Measurements from ENCODE around the gene BCAS2. TPM values are rescaled to one million over a fixed set of nuclear protein-coding genes. Genes with fewer than 3 reads are reported as not detected.

Gene BCAS2
- total and polyA plus RNA-seq, 4 donors = 54.4 to 77.3 (median 60.2) TPM

DNA sequence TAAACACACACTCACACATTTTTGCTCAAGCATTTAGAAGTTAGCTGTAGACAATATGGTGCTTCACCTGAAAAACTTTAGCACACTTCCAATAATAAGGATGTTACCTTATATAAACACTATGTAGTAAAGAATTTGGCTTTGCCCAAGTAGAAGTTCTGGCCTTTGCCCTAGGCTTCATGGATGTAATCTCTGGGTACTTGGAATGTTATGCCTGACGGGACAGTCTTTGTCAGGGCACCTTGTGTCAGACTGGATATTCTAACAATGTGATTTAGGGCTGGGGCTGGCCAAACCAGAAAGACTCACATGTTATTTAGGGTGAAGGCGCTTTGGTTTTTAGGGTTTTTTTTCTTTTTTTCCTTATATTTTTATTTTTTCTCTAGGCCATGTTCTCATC lies 35.6 kb downstream of the BCAS2 start:
- H3K36me3 ChIP-seq (ENCODE audit: control insufficient read depth, insufficient read depth, low read length) = no peaks in the 10 kb centered on the region
- H3K4me1 ChIP-seq (ENCODE audit: control insufficient read depth, insufficient read depth, low read length) = no peaks in the 10 kb centered on the region
- DNase-seq (ENCODE audit: low read depth in 4 of 6, low spot score in 6 of 6) = no peak

DNA sequence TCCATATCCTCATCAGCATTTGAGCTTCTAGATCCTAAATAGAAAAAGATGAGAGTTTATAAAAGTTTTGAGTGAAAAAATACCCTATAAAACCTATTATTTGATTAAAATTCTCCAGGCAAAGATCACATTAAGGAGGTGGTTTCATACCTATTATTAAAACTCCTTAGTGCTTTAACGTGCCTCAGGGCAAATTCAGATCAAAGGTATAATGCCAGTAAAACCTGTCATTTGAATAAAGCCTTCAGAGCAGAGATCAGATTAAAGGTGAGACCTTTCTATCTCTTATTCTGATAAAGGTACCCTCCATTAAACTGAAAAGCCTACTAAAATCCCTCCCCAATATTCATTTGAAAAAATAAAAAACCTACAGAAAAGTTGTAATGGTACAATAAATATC lies 36.1 kb downstream of the BCAS2 start:
- Histone ChIP-seq H3K36me3 (ENCODE audit: control insufficient read depth, insufficient read depth, low read length) (no peaks in the 10 kb centered on the region), H3K27ac (ENCODE audit: low read depth, low read length) (no peak overlapping the region), H3K4me1 (ENCODE audit: control insufficient read depth, insufficient read depth, low read length) (no peaks in the 10 kb centered on the region), H3K4me3 (ENCODE audit: low read depth, low read length) (no peak overlapping the region), H3K9me3 (ENCODE audit: control insufficient read depth, insufficient read depth, low read length) (no peaks in the 10 kb centered on the region), H3K27me3 (ENCODE audit: control insufficient read depth, insufficient read depth, low read length) (no peaks in the 10 kb centered on the region)
- no CpG with 5 or more reads among the region's 1 CpG for WGBS (ENCODE audit: insufficient coverage)
- no peak for DNase-seq (ENCODE audit: low read depth in 4 of 6, low spot score in 6 of 6)

More for the DNA sequence above, 35.6 kb downstream of the BCAS2 start:
- 100% methylated on average over 1 of the region's 2 CpGs for WGBS (ENCODE audit: insufficient coverage)
- H3K27ac ChIP-seq (ENCODE audit: low read depth, low read length) = no peak overlapping the region
- H3K4me3 ChIP-seq (ENCODE audit: low read depth, low read length) = no peak overlapping the region
- H3K27me3 ChIP-seq (ENCODE audit: control insufficient read depth, insufficient read depth, low read length) = no peaks in the 10 kb centered on the region
- H3K9me3 ChIP-seq (ENCODE audit: control insufficient read depth, insufficient read depth, low read length) = no peaks in the 10 kb centered on the region

DNA sequence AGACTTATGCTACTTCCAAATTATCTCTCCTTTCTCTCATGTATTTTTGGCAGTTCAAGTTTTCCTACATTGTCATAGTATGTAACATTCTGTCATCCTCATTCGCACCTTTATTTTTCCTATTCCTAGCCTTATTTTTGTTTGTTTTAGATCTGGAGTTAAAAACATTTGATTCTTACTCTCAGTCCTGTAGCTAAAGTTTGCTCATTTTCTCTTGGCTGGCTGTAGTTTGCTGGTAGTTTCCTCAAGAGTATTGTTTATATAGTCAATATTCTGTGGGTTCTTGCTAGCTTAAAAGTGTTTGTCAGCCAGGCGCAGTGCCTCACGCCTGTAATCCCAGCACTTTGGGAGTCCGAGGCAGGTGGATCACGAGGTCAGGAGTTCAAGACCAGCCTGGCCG lies 40.6 kb downstream of the BCAS2 start:
- H3K9me3 ChIP-seq (ENCODE audit: control insufficient read depth, insufficient read depth, low read length) = no peaks in the 10 kb centered on the region
- no peaks in the 10 kb centered on the region for H3K36me3 ChIP-seq (ENCODE audit: control insufficient read depth, insufficient read depth, low read length)
- no peak overlapping the region for H3K27ac ChIP-seq (ENCODE audit: low read depth, low read length)
- H3K4me1 ChIP-seq (ENCODE audit: control insufficient read depth, insufficient read depth, low read length) = no peaks in the 10 kb centered on the region
- H3K27me3 ChIP-seq (ENCODE audit: control insufficient read depth, insufficient read depth, low read length) = no peaks in the 10 kb centered on the region
- WGBS (ENCODE audit: insufficient coverage) = 0% methylated on average over 1 of the region's 6 CpGs
- H3K4me3 ChIP-seq (ENCODE audit: low read depth, low read length) = no peak overlapping the region
- no peak for DNase-seq (ENCODE audit: low read depth in 4 of 6, low spot score in 6 of 6)

DNA sequence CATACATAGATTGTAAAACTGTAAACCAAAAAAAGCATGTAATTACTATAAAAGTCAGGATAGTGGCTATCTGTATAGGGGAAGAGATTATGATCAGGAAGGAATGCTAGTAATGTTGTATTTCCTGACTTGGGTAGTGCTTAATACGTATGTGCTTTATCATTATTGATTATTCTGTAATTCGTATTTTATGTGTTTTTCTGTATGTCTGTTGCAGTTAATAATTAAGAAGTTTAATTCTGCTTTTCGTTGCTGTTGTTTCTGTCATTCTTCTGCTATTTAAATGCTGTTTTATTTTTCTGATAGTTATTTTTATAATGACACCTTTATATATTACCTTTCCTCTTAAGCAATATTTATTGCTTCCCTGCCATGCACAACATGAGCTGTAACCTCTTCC lies 41.1 kb downstream of the BCAS2 start:
- Histone ChIP-seq H3K27ac (ENCODE audit: low read depth, low read length) (no peak overlapping the region), H3K9me3 (ENCODE audit: control insufficient read depth, insufficient read depth, low read length) (no peaks in the 10 kb centered on the region), H3K4me1 (ENCODE audit: control insufficient read depth, insufficient read depth, low read length) (no peaks in the 10 kb centered on the region), H3K36me3 (ENCODE audit: control insufficient read depth, insufficient read depth, low read length) (no peaks in the 10 kb centered on the region), H3K27me3 (ENCODE audit: control insufficient read depth, insufficient read depth, low read length) (no peaks in the 10 kb centered on the region), H3K4me3 (ENCODE audit: low read depth, low read length) (no peak overlapping the region)
- no peak for DNase-seq (ENCODE audit: low read depth in 4 of 6, low spot score in 6 of 6)
- WGBS (ENCODE audit: insufficient coverage) = 40% methylated on average over 1 of the region's 3 CpGs

DNA sequence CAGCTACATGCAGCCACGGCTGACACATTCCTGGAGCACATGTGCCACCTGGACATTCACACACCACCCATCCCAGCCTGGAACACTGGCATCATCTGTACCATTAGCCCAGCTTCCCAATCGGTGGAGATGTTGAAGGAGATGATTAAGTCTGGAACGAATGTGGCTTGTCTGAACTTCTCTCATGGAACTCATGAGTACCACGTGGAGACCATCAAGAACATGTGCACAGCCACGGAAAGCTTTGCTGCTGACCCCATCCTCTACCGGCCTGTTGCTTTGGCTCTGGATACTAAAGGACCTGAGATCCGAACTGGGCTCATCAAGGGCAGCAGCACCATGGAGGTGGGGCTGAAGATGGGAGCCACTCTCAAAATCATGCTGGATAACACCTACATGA lies 45.4 kb downstream of the BCAS2 start:
- WGBS (ENCODE audit: insufficient coverage) = 98% methylated on average over 5 of the region's 7 CpGs
- no peak overlapping the region for H3K27ac ChIP-seq (ENCODE audit: low read depth, low read length)
- no peaks in the 10 kb centered on the region for H3K27me3 ChIP-seq (ENCODE audit: control insufficient read depth, insufficient read depth, low read length)
- H3K9me3 ChIP-seq (ENCODE audit: control insufficient read depth, insufficient read depth, low read length) = no peaks in the 10 kb centered on the region
- H3K4me1 ChIP-seq (ENCODE audit: control insufficient read depth, insufficient read depth, low read length) = no peaks in the 10 kb centered on the region
- no peaks in the 10 kb centered on the region for H3K36me3 ChIP-seq (ENCODE audit: control insufficient read depth, insufficient read depth, low read length)
- no peak overlapping the region for H3K4me3 ChIP-seq (ENCODE audit: low read depth, low read length)
- no peak for DNase-seq (ENCODE audit: low read depth in 4 of 6, low spot score in 6 of 6)

DNA sequence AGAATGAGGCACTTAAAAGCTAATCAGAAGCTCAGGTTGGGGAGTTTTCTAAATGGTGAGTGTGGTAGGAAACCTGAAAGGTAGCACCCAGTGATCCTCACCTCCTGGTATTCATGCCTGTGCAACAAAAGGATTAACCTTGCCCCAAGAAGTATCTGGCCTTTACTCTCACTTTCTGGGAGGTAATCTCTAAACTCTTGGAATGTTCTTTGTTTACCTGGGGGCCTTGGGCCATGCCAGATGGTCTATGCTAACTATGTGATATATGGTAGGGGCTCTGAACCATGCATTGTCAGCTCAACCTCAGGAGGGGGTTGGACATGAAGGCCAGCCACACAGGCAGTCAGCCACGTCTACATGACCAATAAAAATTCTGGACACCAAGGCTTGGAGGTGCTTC lies 46.0 kb downstream of the BCAS2 start:
- Histone ChIP-seq H3K4me1 (ENCODE audit: control insufficient read depth, insufficient read depth, low read length) (no peaks in the 10 kb centered on the region), H3K36me3 (ENCODE audit: control insufficient read depth, insufficient read depth, low read length) (no peaks in the 10 kb centered on the region), H3K9me3 (ENCODE audit: control insufficient read depth, insufficient read depth, low read length) (no peaks in the 10 kb centered on the region), H3K27me3 (ENCODE audit: control insufficient read depth, insufficient read depth, low read length) (no peaks in the 10 kb centered on the region), H3K4me3 (ENCODE audit: low read depth, low read length) (no peak overlapping the region), H3K27ac (ENCODE audit: low read depth, low read length) (no peak overlapping the region)
- no peak for DNase-seq (ENCODE audit: low read depth in 4 of 6, low spot score in 6 of 6)
- WGBS (ENCODE audit: insufficient coverage) = 71% methylated on average over 1 of the region's 1 CpG

DNA sequence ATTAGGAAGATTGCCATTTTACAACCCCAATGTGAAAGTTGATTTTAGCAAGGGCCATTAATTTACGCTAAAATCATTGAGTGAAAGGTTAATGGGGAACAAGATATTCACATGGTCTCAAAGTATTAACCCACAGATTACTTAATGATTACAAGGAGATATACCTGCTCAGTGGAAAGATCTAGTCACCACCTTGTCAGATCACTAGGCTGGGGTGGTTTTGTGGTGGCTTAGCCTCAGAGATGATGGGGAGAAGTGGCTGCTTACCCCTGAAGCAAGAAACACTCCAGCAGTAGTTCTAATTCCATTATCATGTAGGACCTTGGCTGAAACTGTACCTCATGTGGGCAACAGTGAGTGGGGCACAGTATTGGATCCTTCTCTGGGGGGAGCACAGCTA lies 50.3 kb downstream of the BCAS2 start:
- H3K9me3 ChIP-seq (ENCODE audit: control insufficient read depth, insufficient read depth, low read length) = no peaks in the 10 kb centered on the region
- H3K4me1 ChIP-seq (ENCODE audit: control insufficient read depth, insufficient read depth, low read length) = no peaks in the 10 kb centered on the region

DNA sequence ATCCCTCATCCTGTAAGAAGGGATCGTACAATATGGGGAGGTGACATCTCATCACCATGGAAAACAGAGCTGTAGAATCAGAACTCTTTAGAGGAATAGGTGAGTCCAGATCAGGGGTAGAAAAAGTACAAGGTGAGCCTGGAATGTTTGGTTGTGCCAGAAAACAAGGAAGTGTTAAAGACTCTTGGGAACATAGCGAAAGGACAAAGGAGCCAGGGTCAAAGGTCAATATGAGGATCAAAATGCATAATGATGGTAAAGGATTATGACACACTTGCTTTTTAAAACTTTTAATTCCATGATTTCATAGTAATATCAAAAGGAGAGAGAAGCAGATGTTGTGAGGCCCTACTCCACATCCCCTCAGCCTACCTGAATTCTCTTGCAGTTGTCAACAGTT lies 51.2 kb downstream of the BCAS2 start:
- Histone ChIP-seq H3K27me3 (ENCODE audit: control insufficient read depth, insufficient read depth, low read length) (no peaks in the 10 kb centered on the region), H3K36me3 (ENCODE audit: control insufficient read depth, insufficient read depth, low read length) (no peaks in the 10 kb centered on the region), H3K4me1 (ENCODE audit: control insufficient read depth, insufficient read depth, low read length) (no peaks in the 10 kb centered on the region), H3K9me3 (ENCODE audit: control insufficient read depth, insufficient read depth, low read length) (no peaks in the 10 kb centered on the region), H3K27ac (ENCODE audit: low read depth, low read length) (no peak overlapping the region), H3K4me3 (ENCODE audit: low read depth, low read length) (no peak overlapping the region)
- no peak for DNase-seq (ENCODE audit: low read depth in 4 of 6, low spot score in 6 of 6)
- WGBS (ENCODE audit: insufficient coverage) = 60% methylated on average over 1 of the region's 2 CpGs

More for the DNA sequence above, 50.3 kb downstream of the BCAS2 start:
- Histone ChIP-seq H3K36me3 (ENCODE audit: control insufficient read depth, insufficient read depth, low read length) (no peaks in the 10 kb centered on the region), H3K4me3 (ENCODE audit: low read depth, low read length) (no peak overlapping the region), H3K27me3 (ENCODE audit: control insufficient read depth, insufficient read depth, low read length) (no peaks in the 10 kb centered on the region), H3K27ac (ENCODE audit: low read depth, low read length) (no peak overlapping the region)
- no CpG with 5 or more reads among the region's 1 CpG for WGBS (ENCODE audit: insufficient coverage)
- no peak for DNase-seq (ENCODE audit: low read depth in 4 of 6, low spot score in 6 of 6)

DNA sequence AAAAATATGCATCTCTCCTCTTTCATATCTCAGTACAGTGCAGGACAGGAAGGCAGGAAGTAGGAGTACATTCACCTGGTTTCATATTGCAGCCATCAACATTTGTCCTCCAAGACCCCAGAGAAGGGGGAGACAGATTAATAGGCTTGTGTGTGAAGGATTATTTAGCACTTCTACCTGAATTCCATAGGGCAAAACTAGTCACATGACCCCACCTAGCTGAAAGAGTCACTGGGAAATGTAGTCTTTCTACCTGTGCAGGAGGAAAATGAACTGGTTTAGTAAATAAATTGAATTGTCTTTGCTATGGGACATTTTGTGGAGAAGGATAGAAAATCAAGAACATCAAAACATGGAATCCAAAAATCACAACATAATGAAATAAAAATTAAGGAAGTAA lies 56.5 kb downstream of the BCAS2 start:
- no peak for DNase-seq (ENCODE audit: low read depth in 4 of 6, low spot score in 6 of 6)
- Histone ChIP-seq H3K9me3 (ENCODE audit: control insufficient read depth, insufficient read depth, low read length) (no peaks in the 10 kb centered on the region), H3K4me1 (ENCODE audit: control insufficient read depth, insufficient read depth, low read length) (no peaks in the 10 kb centered on the region), H3K36me3 (ENCODE audit: control insufficient read depth, insufficient read depth, low read length) (no peaks in the 10 kb centered on the region), H3K4me3 (ENCODE audit: low read depth, low read length) (no peak overlapping the region), H3K27ac (ENCODE audit: low read depth, low read length) (no peak overlapping the region), H3K27me3 (ENCODE audit: control insufficient read depth, insufficient read depth, low read length) (no peaks in the 10 kb centered on the region)

DNA sequence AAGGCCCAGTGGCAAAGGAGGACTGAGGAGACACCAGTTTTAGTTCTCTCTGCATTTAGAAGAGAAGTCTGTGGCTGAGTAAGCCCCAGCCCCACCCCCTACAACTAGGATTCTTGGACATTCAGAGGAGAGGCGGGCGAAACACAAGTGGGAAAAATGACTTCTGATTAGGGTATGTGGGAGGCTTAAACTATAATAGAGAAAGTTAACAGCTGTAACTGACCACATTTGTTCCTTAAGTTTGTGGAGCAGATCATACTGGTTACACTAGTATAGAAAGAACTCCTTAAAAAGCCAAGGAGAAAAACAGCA lies 59.2 kb downstream of the BCAS2 start:
- no peaks in the 10 kb centered on the region for H3K36me3 ChIP-seq (ENCODE audit: control insufficient read depth, insufficient read depth, low read length)
- no peak overlapping the region for H3K27ac ChIP-seq (ENCODE audit: low read depth, low read length)
- H3K27me3 ChIP-seq (ENCODE audit: control insufficient read depth, insufficient read depth, low read length) = no peaks in the 10 kb centered on the region
- H3K9me3 ChIP-seq (ENCODE audit: control insufficient read depth, insufficient read depth, low read length) = no peaks in the 10 kb centered on the region
- WGBS (ENCODE audit: insufficient coverage) = no CpG with 5 or more reads among the region's 2 CpGs
- no peak overlapping the region for H3K4me3 ChIP-seq (ENCODE audit: low read depth, low read length)
- no peaks in the 10 kb centered on the region for H3K4me1 ChIP-seq (ENCODE audit: control insufficient read depth, insufficient read depth, low read length)
- no peak for DNase-seq (ENCODE audit: low read depth in 4 of 6, low spot score in 6 of 6)
